ENCODE results near the gene SYPL1.

The SYPL1 gene

GRCh38 chr7:106063024-106063423 lies 49.1 kb downstream of the SYPL1 start:
- no peak for TF ChIP-seq CTCF (IDR thresholded peaks at IDR 0.05; ENCODE audit: borderline replicate concordance, insufficient read depth, low read depth, low read length)
- no peak overlapping the region for H3K4me3 ChIP-seq (ENCODE audit: low read depth, low read length)

- TF ChIP-seq CTCF (IDR thresholded peaks at IDR 0.05; ENCODE audit: borderline replicate concordance, insufficient read depth, low read depth, low read length): no peak
These were observed 49.6 kb downstream of the SYPL1 start for GRCh38 chr7:106062521-106062931.

GRCh38 chr7:106062006-106062405 lies 50.1 kb downstream of the SYPL1 start:
- no peak for TF ChIP-seq CTCF (IDR thresholded peaks at IDR 0.05; ENCODE audit: borderline replicate concordance, insufficient read depth, low read depth, low read length)
- H3K4me3 ChIP-seq (ENCODE audit: low read depth, low read length): no peak overlapping the region

More at GRCh38 chr7:106062521-106062931, 49.6 kb downstream of the SYPL1 start:
- H3K4me3 ChIP-seq (ENCODE audit: low read depth, low read length): no peak overlapping the region

GRCh38 chr7:106061301-106061979 lies 50.7 kb downstream of the SYPL1 start:
- no peak overlapping the region for H3K4me3 ChIP-seq (ENCODE audit: low read depth, low read length)
- no peak for TF ChIP-seq CTCF (IDR thresholded peaks at IDR 0.05; ENCODE audit: borderline replicate concordance, insufficient read depth, low read depth, low read length)

GRCh38 chr7:106060394-106060920 lies 51.7 kb downstream of the SYPL1 start:
- no peak for TF ChIP-seq CTCF (IDR thresholded peaks at IDR 0.05; ENCODE audit: borderline replicate concordance, insufficient read depth, low read depth, low read length)
- H3K4me3 ChIP-seq (ENCODE audit: low read depth, low read length): no peak overlapping the region

GRCh38 chr7:106059556-106059955 lies 52.6 kb downstream of the SYPL1 start:
- H3K4me3 ChIP-seq (ENCODE audit: low read depth, low read length): no peak overlapping the region
- no peak for TF ChIP-seq CTCF (IDR thresholded peaks at IDR 0.05; ENCODE audit: borderline replicate concordance, insufficient read depth, low read depth, low read length)

GRCh38 chr7:106058928-106059324 lies 53.2 kb downstream of the SYPL1 start:
- no peak for TF ChIP-seq CTCF (IDR thresholded peaks at IDR 0.05; ENCODE audit: borderline replicate concordance, insufficient read depth, low read depth, low read length)
- H3K4me3 ChIP-seq (ENCODE audit: low read depth, low read length): no peak overlapping the region

All from GM12875 (cell line).